Measurements from ENCODE around the gene ADD3. TPM values are rescaled to one million over a fixed set of nuclear protein-coding genes. Genes with fewer than 3 reads are reported as not detected.

Gene ADD3
- total RNA-seq, 1 experiment from 2014 or later = 32.4 TPM

DNA sequence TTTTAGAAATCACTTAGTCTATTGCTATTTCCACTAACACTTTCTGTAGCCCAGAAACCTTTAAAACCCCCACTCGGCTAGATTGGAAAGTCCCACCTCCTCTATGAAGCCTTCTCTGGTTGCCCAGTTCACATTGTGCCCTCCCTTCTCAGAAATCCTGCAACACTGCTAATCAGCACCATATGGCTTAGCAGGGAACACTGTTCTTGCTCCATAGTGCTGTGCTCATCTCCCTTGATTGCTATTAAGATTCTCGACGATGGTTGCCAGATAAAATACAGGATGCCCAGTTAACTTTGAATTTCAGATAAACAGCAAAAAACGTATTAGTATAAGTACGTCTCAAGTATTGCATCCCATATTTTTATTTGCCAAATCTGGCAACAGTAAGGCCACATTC lies 44.3 kb upstream of the ADD3 start:
- Histone ChIP-seq H3K9me3 (ENCODE audit: control insufficient read depth, insufficient read depth, low read depth, low read length) (no peaks in the 10 kb centered on the region), H3K36me3 (ENCODE audit: control insufficient read depth, insufficient read depth, low read length) (no peaks in the 10 kb centered on the region), H3K4me1 (ENCODE audit: control insufficient read depth, insufficient read depth, low read length) (peaks cover 5% of the 10 kb centered on the region; the same call in 1 of the 2 replicates), H3K27me3 (ENCODE audit: control insufficient read depth, insufficient read depth, low read length) (no peaks in the 10 kb centered on the region; the same call in 1 of the 2 replicates), H3K4me3 (ENCODE audit: low read depth in 2 of 2, low read length in 2 of 2) (no peak overlapping the region), H3K27ac (ENCODE audit: low read length) (no peak overlapping the region)
- ATAC-seq (no peak), DNase-seq (ENCODE audit: low read depth, low spot score) (no peak)
- CTCF ChIA-PET = no interaction called here
- POLR2A ChIA-PET = no interaction called here
- in situ Hi-C loops (cut with HindIII; ENCODE audit: low pct_unique_long_range_greater_than_20kb, low sequenced_read_pairs) = no loop called here
- BruUV-seq (replicated peaks) = no TSS peak
- intact Hi-C loops (cut with micrococcal nuclease; ENCODE audit: unreplicated experiment) = no loop called here
- TF ChIP-seq TCF7L2 (IDR thresholded peaks at IDR 0.05; ENCODE audit: low read depth, low read length) (no peak), SIN3A (IDR thresholded peaks at IDR 0.05; ENCODE audit: borderline replicate concordance, insufficient read depth, low read depth, low read length) (no peak), POLR2AphosphoS5 (IDR thresholded peaks at IDR 0.05; ENCODE audit: low read depth, low read length) (no peak)
- TF ChIP-seq, protein P1, sequence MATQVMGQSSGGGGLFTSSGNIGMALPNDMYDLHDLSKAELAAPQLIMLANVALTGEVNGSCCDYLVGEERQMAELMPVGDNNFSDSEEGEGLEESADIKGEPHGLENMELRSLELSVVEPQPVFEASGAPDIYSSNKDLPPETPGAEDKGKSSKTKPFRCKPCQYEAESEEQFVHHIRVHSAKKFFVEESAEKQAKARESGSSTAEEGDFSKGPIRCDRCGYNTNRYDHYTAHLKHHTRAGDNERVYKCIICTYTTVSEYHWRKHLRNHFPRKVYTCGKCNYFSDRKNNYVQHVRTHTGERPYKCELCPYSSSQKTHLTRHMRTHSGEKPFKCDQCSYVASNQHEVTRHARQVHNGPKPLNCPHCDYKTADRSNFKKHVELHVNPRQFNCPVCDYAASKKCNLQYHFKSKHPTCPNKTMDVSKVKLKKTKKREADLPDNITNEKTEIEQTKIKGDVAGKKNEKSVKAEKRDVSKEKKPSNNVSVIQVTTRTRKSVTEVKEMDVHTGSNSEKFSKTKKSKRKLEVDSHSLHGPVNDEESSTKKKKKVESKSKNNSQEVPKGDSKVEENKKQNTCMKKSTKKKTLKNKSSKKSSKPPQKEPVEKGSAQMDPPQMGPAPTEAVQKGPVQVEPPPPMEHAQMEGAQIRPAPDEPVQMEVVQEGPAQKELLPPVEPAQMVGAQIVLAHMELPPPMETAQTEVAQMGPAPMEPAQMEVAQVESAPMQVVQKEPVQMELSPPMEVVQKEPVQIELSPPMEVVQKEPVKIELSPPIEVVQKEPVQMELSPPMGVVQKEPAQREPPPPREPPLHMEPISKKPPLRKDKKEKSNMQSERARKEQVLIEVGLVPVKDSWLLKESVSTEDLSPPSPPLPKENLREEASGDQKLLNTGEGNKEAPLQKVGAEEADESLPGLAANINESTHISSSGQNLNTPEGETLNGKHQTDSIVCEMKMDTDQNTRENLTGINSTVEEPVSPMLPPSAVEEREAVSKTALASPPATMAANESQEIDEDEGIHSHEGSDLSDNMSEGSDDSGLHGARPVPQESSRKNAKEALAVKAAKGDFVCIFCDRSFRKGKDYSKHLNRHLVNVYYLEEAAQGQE (IDR thresholded peaks at IDR 0.05; ENCODE audit: insufficient read depth in 1 of 2, low read depth in 2 of 2, low read length in 1 of 2) = no peak
- TF ChIP-seq, protein P2, sequence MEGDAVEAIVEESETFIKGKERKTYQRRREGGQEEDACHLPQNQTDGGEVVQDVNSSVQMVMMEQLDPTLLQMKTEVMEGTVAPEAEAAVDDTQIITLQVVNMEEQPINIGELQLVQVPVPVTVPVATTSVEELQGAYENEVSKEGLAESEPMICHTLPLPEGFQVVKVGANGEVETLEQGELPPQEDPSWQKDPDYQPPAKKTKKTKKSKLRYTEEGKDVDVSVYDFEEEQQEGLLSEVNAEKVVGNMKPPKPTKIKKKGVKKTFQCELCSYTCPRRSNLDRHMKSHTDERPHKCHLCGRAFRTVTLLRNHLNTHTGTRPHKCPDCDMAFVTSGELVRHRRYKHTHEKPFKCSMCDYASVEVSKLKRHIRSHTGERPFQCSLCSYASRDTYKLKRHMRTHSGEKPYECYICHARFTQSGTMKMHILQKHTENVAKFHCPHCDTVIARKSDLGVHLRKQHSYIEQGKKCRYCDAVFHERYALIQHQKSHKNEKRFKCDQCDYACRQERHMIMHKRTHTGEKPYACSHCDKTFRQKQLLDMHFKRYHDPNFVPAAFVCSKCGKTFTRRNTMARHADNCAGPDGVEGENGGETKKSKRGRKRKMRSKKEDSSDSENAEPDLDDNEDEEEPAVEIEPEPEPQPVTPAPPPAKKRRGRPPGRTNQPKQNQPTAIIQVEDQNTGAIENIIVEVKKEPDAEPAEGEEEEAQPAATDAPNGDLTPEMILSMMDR (IDR thresholded peaks at IDR 0.05) = no peak

DNA sequence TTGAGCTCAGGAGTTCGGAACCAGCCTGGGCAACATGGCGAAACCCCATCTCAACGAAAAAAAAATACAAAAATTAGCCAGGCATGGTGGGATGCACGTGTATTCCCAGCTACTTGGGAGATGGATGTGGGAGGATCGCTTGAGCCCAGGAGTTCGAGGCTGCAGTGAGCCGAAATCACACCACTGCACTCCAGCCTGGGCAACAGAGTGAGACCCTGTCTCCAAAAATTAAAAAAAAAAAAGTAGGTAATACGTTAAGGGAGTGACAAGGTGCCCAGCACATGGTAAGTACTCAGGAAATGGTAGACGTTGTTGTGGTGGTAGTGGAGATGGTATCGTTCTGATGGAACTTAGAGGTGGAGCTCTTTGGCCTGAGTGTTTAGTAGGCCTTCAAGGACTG lies 43.5 kb upstream of the ADD3 start:
- intact Hi-C loops (cut with micrococcal nuclease; ENCODE audit: unreplicated experiment) = no loop called here
- H3K27ac ChIP-seq (ENCODE audit: low read length) = no peak overlapping the region
- H3K27me3 ChIP-seq (ENCODE audit: control insufficient read depth, insufficient read depth, low read length) = no peaks in the 10 kb centered on the region; the same call in 1 of the 2 replicates
- H3K4me3 ChIP-seq (ENCODE audit: low read depth in 2 of 2, low read length in 2 of 2) = no peak overlapping the region
- no peaks in the 10 kb centered on the region for H3K36me3 ChIP-seq (ENCODE audit: control insufficient read depth, insufficient read depth, low read length)
- DNase-seq (ENCODE audit: low read depth, low spot score) (no peak), ATAC-seq (no peak)
- ChIA-PET CTCF (no interaction called here), POLR2A (no interaction called here)
- H3K4me1 ChIP-seq (ENCODE audit: control insufficient read depth, insufficient read depth, low read length) = peaks cover 5% of the 10 kb centered on the region; the same call in 1 of the 2 replicates
- BruUV-seq (replicated peaks) = no TSS peak
- TF ChIP-seq, protein P1 (IDR thresholded peaks at IDR 0.05; ENCODE audit: insufficient read depth in 1 of 2, low read depth in 2 of 2, low read length in 1 of 2) = no peak
- no peak for TF ChIP-seq TCF7L2 (IDR thresholded peaks at IDR 0.05; ENCODE audit: low read depth, low read length)
- in situ Hi-C loops (cut with HindIII; ENCODE audit: low pct_unique_long_range_greater_than_20kb, low sequenced_read_pairs) = no loop called here
- no peaks in the 10 kb centered on the region for H3K9me3 ChIP-seq (ENCODE audit: control insufficient read depth, insufficient read depth, low read depth, low read length)

All from Panc1 (cell line).